NCI-H1048 (cell line): ENCODE data around the gene CEP192.
"Not testable (repeated sequence)": the region's sequence is repeated elsewhere in the genome, so short reads cannot be mapped to it uniquely, and the experiment has no call there.

Experiments used
- DNase-seq: peaks from one replicate; lab custom pipeline; 2025; lab: John Stamatoyannopoulos, UW

Gene CEP192

DNA sequence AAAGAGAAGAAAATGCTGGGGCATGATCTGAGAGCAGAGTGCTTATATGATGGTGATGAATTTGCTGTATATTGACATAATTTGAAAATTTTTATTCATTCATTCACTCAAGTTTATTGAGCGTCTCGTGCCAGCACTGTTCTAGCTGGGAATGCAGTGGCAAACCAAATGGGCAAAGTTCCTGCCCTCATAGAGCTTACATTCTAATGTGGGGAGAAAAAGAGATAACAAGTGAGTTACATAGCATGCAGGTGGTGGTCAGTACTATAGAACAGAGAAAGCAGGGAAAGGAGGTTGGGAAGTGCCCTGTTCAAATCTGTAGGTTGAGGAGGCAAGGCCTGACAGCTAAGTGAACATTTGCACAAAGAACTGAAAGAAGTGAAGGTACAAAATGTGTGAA, 4.3 kb downstream of the CEP192 start:
- DNase-seq = no peak

DNA sequence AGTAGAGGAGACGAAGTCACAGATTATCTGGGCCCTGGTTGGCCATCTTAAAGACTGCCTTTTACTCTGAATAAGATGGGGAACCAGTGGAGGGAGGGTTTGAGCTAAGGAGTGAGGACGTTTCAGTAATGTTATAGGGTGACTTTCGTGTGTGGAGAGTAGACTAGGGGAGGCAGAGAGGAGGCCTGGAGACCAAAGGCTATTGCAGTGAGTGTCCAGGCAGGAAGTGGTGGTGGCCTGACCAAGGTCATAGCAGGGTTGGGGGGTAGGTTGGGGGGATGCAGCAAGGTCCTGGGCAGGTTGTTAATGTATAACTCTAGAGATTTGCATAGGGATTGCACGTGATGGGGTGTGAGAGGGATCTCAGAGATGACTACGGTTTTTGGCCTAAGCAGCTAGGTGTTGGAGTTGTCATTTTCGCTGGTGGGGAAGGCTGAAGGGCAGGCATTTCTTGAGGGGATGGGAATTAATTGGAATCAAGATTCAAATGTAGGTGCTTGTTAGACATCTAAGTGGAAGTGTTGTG, 4.9 kb downstream of the CEP192 start:
- no peak for DNase-seq

DNA sequence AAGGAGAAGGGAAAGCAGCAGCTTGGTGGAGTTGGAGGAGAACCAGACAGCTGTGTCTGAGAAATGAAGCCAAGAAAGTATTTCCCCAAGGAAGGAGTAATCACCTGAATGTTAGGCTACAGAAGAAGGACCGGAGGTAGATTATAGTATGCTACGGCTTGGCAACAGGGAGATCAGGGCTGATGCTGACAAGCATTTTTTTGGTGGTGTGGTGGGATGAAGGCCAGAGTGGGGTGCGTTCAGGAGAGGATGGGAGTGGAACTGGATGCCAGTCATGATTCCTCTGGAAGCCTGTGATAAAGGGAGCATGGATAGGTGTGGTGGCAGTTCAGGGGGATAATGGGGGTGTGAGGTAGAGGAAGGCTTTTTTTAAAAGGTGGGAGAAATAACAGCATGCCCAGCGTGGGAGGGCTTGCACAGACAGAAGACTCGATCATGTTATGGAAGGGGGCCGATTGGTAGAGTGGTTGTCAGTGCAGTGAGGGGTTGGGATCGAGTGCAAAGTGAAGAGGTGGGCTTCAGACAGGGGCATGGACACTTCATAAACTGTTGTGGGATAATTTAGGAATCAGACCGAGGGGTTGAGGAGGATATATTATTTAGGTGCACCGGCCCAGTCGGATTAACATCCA, 5.6 kb downstream of the CEP192 start:
- no peak for DNase-seq

DNA sequence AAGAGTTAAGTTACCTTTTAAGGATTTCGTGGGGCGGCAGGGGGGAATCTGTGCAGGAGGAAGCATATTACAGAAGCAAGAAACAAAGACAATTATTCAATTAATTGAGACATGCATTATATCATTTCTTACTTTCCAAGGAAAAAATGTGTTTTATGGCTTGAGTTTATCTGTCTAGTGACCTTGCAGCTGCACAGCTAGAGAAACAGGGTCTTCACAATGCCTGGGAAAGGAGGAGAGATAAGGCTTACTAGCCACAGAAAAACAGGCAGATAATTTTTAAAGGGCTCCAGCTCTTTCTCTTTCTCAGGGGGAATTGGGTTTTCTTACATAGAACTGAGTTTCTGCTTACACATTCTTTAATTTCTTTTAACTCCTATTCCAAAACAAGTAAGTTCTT, 6.2 kb downstream of the CEP192 start:
- not testable (repeated sequence) for DNase-seq

DNA sequence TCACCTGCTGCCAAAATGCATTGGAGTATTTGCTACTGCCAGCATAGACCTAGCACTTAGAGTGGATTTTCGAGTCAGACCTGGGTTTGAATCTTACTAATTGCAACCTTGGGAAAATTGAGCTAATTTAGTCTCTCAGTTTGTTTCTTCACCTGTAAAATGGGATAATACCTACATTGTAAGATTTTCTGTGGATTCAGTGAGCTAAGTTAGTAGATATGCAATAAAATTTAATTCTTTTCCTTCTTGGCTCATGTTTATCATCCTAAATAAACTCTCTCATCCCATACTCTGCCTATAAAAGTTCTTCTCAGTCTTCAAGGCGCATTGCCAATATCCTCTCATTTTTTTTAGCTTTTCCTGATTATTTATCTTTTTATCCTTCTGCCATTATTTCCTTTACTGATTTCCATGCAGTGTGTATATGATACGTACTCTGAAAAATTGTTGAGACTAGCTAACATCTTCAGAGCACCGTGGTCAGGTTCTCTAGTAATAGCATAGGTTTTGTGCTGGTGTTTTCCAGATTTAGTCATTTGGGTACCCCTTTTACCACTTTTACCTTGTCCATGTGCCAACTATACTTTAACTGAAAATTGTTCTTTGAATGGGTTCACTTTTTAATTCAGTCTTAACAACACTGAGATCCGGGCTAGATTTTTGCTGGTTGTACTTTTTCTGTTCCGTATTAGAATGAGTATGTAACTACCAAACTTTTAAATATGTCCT, 7.3 kb downstream of the CEP192 start:
- no peak for DNase-seq

DNA sequence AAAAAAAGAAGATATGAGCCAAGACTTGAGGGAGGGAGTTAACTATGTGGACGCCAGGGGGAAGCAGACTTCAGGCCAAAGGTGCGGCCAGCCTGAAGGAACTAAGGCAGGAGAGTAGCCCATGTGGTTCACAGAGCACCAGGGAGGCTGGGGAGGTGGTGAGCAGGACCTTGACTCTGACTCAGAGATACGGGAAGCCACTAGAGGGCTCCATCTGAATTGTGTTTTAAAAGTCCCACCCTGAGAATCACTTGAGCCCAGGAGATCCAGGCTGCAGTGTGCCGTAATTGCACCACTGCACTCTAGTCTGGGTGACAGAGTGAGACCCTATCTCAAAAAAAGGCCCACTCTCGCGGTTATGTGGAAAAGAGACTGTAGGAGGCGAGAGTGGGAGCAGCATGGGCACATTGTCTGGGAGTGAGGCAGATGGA, 12.3 kb downstream of the CEP192 start:
- no peak for DNase-seq

DNA sequence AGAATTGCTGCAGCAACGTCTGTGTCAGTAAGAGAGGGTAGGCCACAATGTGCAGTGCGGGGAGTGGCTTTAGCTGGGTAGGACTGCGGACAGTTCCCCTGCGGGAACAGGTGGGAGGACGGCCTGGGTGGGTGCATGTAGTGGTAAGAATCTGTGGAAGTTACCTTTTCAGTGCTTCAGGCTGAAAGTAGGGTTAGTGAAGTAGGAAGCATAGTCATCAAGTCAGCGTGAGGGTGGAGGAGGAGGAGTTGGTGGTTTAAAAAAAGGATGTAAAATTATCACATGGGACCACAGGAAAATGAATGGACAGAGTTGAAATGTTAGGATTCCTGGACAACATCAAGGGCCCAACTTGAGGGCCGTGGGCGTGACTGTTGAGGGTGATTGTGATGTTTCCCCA, 13.2 kb downstream of the CEP192 start:
- no peak for DNase-seq

DNA sequence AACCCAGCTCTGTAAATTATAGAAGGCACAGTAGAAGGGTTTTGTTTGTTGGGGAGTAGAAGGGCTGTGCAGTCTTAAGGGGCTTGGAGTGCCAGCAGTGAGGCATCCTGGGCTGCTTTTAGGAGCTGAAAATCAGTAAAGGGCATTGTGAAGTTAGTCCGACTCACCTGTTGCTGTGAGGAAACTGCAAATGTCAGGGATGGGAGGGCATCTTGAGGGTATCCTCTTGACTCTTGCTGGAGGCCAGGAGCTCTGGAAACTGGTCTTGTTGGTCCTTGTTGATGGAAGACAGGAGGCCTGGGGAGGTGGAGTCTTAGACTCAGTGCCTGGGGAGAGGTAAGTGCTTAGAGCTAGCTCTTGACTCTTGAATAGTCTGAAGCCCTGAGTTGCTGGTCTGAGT, 14.1 kb downstream of the CEP192 start:
- no peak for DNase-seq

DNA sequence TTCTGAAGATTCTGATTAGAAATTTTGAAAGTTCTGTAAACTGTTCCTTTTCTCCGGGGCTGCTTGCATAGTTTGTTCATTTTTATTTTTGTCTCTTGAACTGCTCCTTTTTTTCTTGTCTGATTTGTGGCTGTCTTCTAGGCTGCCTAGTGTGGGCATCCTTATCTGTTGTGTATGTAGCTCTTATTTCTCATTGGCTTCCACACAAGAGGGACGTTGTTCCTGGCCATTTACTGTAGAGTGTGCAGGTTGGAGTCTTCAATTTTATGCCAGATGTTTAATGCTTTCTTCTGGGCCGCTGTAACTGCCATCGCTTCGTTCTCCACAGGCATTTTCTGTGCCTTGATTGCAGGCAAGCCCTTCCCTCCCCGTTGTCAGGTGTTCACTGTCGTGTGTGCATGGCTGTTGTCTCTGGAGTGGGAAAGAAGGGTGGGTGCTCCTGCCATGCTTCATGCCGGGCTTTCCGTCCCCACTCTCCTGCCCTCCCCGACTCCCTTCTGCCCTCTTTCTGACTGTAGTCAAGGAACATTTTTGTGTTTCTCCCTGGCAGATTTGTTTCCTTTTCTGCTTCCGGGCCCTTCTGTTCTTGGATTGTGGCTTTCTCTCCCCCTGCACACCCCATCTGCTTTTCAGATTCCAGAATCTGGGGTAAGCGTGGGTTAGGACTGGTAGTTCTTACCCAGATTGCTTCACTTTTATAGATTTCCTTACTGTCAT, 15.5 kb downstream of the CEP192 start:
- no peak for DNase-seq

DNA sequence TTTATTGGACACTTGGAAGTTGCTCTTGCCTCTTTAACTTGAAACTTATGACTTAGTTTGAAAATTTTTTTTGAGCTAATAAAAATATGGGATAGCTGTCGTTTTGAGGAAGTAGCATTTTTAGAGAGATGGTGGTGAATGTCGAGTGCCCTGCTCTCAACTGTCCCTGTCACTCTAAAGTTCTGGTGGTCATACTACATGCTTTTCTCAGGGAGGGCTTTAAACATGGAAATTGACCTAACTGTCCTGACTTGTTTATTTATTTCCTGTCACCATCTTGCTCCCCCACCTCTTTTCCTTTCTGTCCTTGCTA, 16.0 kb downstream of the CEP192 start:
- no peak for DNase-seq

DNA sequence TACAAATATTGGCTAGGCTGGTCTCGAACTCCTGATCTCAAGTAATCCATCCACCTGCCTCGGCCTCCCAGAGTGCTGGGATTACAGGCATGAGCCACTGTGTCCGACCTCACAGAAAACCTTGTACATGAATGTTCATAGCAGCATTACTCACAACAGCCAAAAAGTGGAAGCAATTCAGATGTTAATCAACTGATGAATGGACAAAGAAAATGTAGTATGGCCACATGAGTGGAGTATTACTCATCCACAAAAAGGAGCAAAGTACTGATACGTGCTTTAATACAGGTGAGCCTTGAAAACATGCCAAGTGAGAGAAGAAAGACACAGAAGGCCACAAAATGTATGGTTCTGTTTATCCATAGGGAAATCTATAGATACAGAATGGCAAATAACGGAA, 20.6 kb downstream of the CEP192 start:
- no peak for DNase-seq

DNA sequence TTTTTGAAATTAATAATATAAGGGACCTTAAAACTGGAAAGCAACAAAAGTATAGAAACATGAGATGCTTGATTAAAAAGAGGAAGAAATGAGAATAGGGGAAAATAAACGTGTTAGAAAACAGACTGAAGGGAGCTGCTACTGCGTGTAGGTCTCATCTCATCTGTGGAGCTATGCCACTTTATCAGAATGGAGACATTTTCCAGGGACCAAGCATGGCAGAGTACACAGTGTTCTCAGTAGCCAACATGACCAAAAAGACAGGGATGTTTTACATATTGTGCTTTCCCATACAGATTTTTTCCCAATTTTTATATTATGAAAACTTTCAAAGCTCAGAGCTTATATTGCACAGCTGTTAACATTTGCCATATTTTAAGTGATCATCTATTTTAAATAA, 23.1 kb downstream of the CEP192 start:
- no peak for DNase-seq

DNA sequence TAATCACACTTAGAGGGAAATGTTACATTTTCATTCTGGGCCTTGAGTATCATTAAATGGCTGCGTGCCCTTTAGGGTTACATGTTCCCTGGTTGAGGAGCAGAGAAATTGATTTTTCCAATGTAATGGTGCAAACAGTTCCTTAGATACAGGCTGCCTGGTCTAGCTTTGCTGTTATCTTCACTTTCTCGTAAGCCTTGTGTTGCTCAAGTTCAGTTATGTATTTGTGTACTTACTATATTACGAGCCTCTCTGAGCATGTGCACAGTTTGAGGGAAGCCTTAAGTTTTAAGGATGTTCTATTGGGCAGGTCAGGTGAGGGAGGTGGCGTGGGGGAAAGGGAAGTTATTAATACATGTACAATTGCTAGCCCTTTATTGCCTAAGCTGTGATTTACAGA, 23.7 kb downstream of the CEP192 start:
- no peak for DNase-seq

DNA sequence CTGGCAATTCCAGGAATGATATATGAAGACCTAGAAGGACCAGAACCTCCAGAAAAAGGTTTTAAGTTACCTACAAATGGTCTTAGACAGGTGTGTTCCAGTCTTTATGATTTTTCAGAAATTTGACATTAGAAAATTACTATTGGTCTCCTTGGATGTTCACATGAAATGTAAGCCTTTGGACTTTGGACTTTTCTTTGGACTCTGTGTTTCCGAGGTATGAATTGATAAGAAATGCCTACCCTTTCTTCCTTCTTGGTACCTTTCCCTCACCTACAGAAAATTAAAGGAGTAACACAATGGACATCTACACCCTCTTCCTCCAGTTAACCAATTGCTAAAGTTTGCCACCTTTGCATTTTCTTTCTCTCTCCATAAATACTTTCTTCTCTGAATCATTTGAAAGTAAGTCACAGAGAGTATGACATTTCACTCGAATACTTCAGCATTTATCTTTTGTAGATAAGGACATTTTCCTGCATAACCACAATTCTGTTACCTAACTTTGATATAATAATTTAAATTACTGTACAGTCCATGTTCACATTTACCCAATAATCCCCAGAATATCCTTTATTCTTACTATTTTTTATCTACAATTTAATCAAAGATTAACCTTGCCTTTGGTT, 26.2 kb downstream of the CEP192 start:
- no peak for DNase-seq

DNA sequence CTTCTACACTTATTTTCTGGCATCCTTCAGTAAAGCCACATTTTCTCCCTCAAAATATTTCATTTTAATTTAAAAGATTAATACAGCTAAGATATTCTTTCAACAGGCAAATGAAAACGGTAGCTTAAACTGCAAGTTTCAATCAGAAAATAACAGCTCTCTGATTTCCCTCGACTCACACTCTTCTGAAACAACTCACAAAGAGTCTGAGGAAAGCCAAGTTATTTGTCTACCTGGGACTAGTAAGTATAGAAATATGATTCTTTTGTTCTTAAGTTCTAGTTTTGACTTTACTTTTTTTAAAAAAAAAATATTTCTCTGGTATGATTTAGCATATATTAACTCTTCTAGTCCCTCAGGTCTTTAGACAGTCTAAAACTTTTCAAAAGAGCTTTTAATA, 27.2 kb downstream of the CEP192 start:
- DNase-seq = no peak

DNA sequence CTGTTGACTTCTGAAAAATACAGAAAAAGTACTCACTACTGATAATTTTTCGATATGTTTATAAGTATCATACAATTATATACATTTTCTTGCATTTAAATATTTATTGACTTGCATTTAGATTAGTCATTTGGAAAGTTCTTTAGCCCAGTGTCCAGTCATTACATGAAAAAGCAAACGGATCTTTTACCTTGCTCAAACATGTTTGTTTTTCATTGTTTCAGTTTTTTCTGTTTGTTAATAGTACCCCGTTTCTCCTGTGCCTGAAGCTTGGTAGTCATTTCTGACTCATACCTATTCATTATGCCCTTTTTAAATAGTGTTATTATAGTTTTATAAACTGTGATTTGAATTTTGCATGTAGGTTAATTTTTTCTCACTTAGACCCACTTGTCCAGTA, 28.1 kb downstream of the CEP192 start:
- DNase-seq = no peak

DNA sequence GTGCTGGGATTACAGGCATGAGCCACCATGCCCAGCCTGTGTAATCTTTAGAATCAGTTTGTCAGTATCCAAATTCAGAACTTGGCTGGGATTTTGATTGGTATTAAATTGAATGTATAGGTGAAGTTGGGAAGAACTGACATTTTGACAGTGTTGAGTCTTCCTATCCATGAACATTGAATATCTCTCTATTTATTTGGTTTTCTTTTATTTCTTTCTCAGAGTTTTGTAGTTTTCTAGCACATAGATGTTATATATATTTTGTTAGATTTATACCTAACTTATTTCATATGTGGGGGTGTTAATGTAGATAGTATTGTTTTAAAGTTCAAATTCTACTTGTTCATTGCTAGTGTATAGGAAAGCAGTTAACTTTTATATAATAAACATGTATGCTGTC, 31.5 kb downstream of the CEP192 start:
- DNase-seq = no peak

DNA sequence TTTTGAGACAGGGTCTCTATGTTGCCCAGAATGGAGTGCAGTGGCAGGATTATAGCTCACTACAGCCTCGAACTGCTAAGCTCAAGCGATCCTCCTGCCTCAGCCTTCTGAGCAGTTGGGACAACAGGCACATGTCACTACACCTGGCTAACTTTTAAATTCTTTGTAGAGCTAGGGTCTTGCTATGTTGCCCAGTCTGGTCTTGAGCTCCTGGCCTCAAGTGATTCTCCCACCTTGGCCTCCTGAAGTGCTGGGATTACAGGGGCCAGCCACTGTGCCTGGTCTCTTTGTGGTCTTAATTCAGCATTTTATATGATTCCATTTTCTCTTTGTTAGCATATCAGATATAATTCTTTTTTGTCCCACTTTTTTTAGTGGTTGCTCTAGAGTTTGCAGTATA, 34.1 kb downstream of the CEP192 start:
- DNase-seq = no peak

DNA sequence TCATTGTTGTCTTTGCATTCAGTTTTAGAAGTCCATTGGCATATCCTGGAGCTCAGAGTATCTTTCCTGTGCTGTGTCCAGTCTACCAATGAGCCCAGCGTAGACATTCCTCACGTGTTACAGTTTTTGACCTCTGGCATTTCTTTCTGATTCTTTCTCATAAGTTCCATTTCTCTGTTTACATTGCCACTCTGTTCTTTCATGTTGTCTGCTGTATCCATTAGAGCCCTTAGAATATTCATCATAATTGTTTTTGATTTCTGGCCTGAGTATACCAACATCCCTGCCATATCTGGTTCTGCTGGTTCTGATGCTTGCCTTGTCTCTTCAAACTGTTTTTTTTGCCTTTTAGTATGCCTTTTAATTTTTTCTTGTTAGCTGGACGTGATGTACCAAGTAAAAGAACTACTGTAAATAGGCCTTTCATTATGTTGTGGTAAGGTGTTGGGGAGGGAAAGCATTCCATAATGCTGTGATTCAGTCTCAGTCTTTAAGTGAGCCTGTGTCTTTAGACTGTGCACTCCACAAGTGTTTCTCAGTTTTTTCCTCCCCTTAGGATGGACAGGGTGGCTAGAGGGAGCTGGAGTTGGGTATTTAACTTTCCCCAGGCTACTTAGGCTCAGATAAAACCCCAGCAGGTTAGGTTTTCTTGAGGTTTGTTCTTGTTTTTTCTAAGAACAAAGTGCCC, 35.6 kb downstream of the CEP192 start:
- no peak for DNase-seq

DNA sequence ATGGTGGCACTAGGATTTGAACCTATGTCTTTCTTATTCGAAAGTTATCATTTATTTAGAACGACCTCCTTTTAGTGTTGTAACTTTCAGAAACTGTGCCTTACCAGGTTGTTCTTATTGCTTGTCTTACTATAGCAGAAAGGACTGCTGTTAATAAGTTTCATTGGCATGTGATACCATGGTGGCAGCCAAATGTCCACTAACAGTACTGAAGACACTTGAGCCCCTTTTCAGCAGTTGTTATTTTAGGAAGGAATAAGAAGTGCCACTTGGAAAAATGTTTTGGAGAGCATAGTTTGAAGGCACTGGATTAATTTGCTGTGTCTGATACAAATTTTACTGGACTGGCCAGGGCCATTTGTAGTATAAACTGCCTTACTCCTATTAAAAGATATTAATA, 37.7 kb downstream of the CEP192 start:
- no peak for DNase-seq

DNA sequence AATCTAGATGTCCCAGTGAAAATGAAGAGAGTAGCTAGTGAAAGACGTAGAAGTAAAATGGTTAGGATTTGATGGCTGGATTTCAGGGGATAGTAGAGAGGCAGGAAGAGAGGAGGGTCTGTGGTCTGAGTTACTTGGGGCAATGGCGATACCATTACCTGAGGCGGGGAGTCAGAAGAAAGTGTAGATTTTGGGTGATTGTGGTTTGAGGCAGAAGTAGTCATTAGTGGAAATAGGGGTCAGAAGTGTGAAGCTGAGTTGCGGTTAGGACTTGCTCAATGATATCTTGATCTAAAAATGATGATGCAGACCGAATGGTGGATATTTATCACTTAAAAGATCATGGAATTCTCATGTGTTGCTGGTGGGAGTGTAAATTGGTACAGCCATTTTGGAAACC, 41.0 kb downstream of the CEP192 start:
- no peak for DNase-seq

DNA sequence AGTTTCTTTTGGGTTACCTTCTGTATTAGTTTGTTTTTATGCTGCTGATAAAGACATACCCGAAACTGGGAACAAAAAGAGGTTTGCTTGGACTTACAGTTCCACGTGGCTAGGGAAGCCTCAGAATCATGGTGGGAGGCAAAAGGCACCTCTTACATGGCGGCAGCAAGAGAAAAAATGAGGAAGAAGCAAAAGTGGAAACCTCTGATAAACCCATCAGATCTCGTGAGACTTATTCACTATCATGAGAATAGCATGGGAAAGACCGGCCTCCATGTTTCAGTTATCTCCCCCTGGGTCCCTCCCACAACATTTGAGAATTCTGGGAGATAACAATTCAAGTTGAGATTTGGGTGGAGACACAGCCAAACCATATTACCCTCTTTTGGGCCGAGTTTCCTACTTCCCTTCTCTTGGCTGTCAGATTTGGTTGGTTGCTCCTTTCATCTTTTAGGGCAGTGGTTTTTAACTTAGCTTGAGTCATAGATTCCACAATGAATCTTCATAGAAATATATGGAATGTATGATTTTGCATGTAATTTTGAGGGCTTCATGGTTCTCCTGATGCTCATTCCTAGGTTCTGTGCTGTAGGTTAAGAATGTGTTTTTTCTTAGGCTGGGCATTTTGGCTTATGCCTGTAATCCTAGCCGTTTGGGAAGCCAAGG, 44.2 kb downstream of the CEP192 start:
- DNase-seq = no peak
